CD4-positive, alpha-beta T cell (primary cell): ENCODE measurements around the gene PMM2. TPM values are rescaled to one million over a fixed set of nuclear protein-coding genes. Genes with fewer than 3 reads are reported as not detected.

Experiments
- ATAC-seq: fragments of 200-7000 bp; cut with Tn5 transposase; one replicate; pipeline ENCODE4 v1.10.0; 2022; ENCODE audit warnings: mild to moderate bottlenecking; ENCODE audit not compliant: poor library complexity
- CTCF ChIA-PET: fragments of 350-600 bp; sonication (Branson Sonifier 250); formaldehyde crosslinking; loops from one replicate; lab custom pipeline; 2021; ENCODE audit warnings: antibody characterized with exemption, inconsistent platforms; lab: Charles Lee
- POLR2A ChIA-PET: fragments of 350-600 bp; sonication (Branson Sonifier 250); formaldehyde crosslinking; loops from one replicate; lab custom pipeline; 2021; ENCODE audit warnings: antibody characterized with exemption, inconsistent platforms; lab: Charles Lee
- DNase-seq, 14 experiments: peaks; one replicate each; pipeline ENCODE4 v3.0.0-alpha.2; 2013 to 2020; ENCODE audit warnings: mixed read lengths in 2 of 14
- H3K27ac ChIP-seq, 2 donors: one replicate each; pipeline versions ENCODE4 v1.5.1 to v1.7.0; 2013; ENCODE audit warnings: low read length in 2 of 2, low read depth in 1 of 2, mild to moderate bottlenecking in 1 of 2
- H3K27me3 ChIP-seq, 2 experiments: 1 replicate in 1 of 2; 2 replicates in 1 of 2; pipeline versions ENCODE4 v1.6.1 to v1.7.0; 2013; ENCODE audit warnings: low read length in 2 of 2, control low read depth in 1 of 2, mild to moderate bottlenecking in 1 of 2, moderate library complexity in 1 of 2; ENCODE audit not compliant: insufficient read depth in 2 of 2, control insufficient read depth in 1 of 2
- H3K36me3 ChIP-seq: one replicate; pipeline ENCODE4 v1.6.1; 2013; ENCODE audit warnings: low read length, control low read depth; ENCODE audit not compliant: insufficient read depth
- H3K4me1 ChIP-seq: one replicate; pipeline ENCODE4 v1.6.1; 2013; ENCODE audit warnings: low read length, control low read depth; ENCODE audit not compliant: insufficient read depth
- H3K4me3 ChIP-seq: one replicate; pipeline ENCODE4 v1.5.1; 2013; ENCODE audit warnings: mild to moderate bottlenecking, low read length, moderate library complexity
- H3K9me3 ChIP-seq, 2 experiments: 1 replicate in 1 of 2; 2 replicates in 1 of 2; pipeline versions ENCODE4 v1.6.1 to v1.7.0; 2013; ENCODE audit warnings: low read length in 2 of 2, mild to moderate bottlenecking in 2 of 2, control low read depth in 1 of 2, moderate library complexity in 1 of 2; ENCODE audit not compliant: control insufficient read depth in 1 of 2, insufficient read depth in 1 of 2
- H3K27ac Mint-ChIP-seq: one replicate; pipeline ENCODE4 v1.8.0; 2020; ENCODE audit warnings: mixed read lengths
- H3K27me3 Mint-ChIP-seq: one replicate; pipeline ENCODE4 v1.8.0; 2021; ENCODE audit warnings: mixed read lengths
- H3K36me3 Mint-ChIP-seq: one replicate; pipeline ENCODE4 v1.8.0; 2021; ENCODE audit warnings: low read depth, mixed read lengths
- H3K4me1 Mint-ChIP-seq: one replicate; pipeline ENCODE4 v1.8.0; 2021; ENCODE audit warnings: low read depth, mixed read lengths
- H3K4me3 Mint-ChIP-seq: one replicate; pipeline ENCODE4 v1.8.0; 2020; ENCODE audit warnings: mild to moderate bottlenecking, mixed read lengths
- H3K9me3 Mint-ChIP-seq: one replicate; pipeline ENCODE4 v1.8.0; 2020; ENCODE audit warnings: mixed read lengths
- CTCF ChIP-seq: fragments of 200-600 bp; IDR thresholded peaks from one replicate; pipeline ENCODE4 v1.8.0; 2022; ENCODE audit warnings: antibody characterized with exemption, mild to moderate bottlenecking
- intact Hi-C, 2 experiments: fragments of 100-400 bp; cut with DNase I in 1 of 2; cut with micrococcal nuclease in 1 of 2; formaldehyde crosslinking; loops; one replicate each; pipeline versions ENCODE4 v1.15.1 to v1.9.0; 2023 to 2025; cut with DNase I, micrococcal nuclease
- total RNA-seq, 174 experiments: library from RNA in 2 of 174; stranded (reverse) in 2 of 174; gene quantifications; one replicate each; pipeline ENCODE4 v1.2.3 and lab custom pipeline; 2021 to 2026

Gene PMM2
- total RNA-seq, 2 experiments from 2014 or later, result 24.2 to 27.0 TPM

GRCh38 chr16:8752706-8753105 is 44.9 kb upstream of the PMM2 start:
- Histone ChIP-seq H3K27ac (no peak overlapping the region), H3K9me3 (no peaks in the 10 kb centered on the region), H3K4me3 (no peak overlapping the region), H3K36me3 (peaks cover 12% of the 10 kb centered on the region), H3K4me1 (no peaks in the 10 kb centered on the region), H3K27me3 (no peaks in the 10 kb centered on the region)
- Mint-ChIP-seq H3K36me3 (peaks cover 34% of the 10 kb centered on the region), H3K9me3 (no peaks in the 10 kb centered on the region), H3K4me1 (no peaks in the 10 kb centered on the region), H3K4me3 (no peak overlapping the region), H3K27ac (no peak overlapping the region), H3K27me3 (no peaks in the 10 kb centered on the region)
- ATAC-seq (no peak), DNase-seq (no peak)
- TF ChIP-seq CTCF, result no peak
- ChIA-PET POLR2A (no interaction called here), CTCF (interaction anchor here (1.3 kb wide), 1 partner anchor 10 kb away, joined by 7 read pairs; no protein-coding TSS in a partner anchor)
- intact Hi-C loops, result no loop called here

- CTCF ChIA-PET, result interaction anchor here (1.3 kb wide), 1 partner anchor 11 kb away, joined by 7 read pairs; no protein-coding TSS in a partner anchor
- H3K4me3 Mint-ChIP-seq, result no peak overlapping the region
- H3K9me3 Mint-ChIP-seq, result no peaks in the 10 kb centered on the region
- DNase-seq (no peak), ATAC-seq (no peak)
- TF ChIP-seq CTCF, result no peak
- no peaks in the 10 kb centered on the region for H3K9me3 ChIP-seq
- H3K4me1 ChIP-seq, result no peaks in the 10 kb centered on the region
- no peak overlapping the region for H3K27ac ChIP-seq
- H3K27me3 ChIP-seq, result no peaks in the 10 kb centered on the region
- intact Hi-C loops, result no loop called here
- H3K27me3 Mint-ChIP-seq, result no peaks in the 10 kb centered on the region
- no peak overlapping the region for H3K4me3 ChIP-seq
- H3K36me3 ChIP-seq, result peaks cover 12% of the 10 kb centered on the region
- peaks cover 35% of the 10 kb centered on the region for H3K36me3 Mint-ChIP-seq
- POLR2A ChIA-PET, result no interaction called here
- H3K4me1 Mint-ChIP-seq, result no peaks in the 10 kb centered on the region
- no peak overlapping the region for H3K27ac Mint-ChIP-seq
Measured at GRCh38 chr16:8753416-8754054, 44.1 kb upstream of the PMM2 start.

GRCh38 chr16:8756755-8757154 is 40.9 kb upstream of the PMM2 start:
- Mint-ChIP-seq H3K27ac (no peak overlapping the region), H3K9me3 (no peaks in the 10 kb centered on the region), H3K36me3 (peaks cover 36% of the 10 kb centered on the region), H3K27me3 (no peaks in the 10 kb centered on the region), H3K4me3 (no peak overlapping the region), H3K4me1 (no peaks in the 10 kb centered on the region)
- ChIA-PET POLR2A (no interaction called here), CTCF (no interaction called here)
- peaks cover 2% of the 10 kb centered on the region for H3K36me3 ChIP-seq
- H3K27me3 ChIP-seq, result no peaks in the 10 kb centered on the region
- no peaks in the 10 kb centered on the region for H3K4me1 ChIP-seq
- H3K9me3 ChIP-seq, result no peaks in the 10 kb centered on the region
- TF ChIP-seq CTCF, result no peak
- no peak for ATAC-seq
- intact Hi-C loops, result no loop called here
- H3K4me3 ChIP-seq, result no peak overlapping the region
- DNase-seq, result no peak
- H3K27ac ChIP-seq, result no peak overlapping the region
